Inferior parietal cortex (tissue), 1 donor: ENCODE results near the gene CD59.

Experiments used
- DNase-seq: peaks from one replicate; pipeline ENCODE4 v3.0.0-alpha.2; 2016; ENCODE audit errors: extremely low spot score

CD59 gene

GRCh38 chr11:33736148-33736812, at the start of gene CD59:
Gene CD59 (minus strand): TSS chr11:33736423. CDS start chr11:33722445, 13,978 bp downstream.
- peak; percentile 79 for DNase-seq

GRCh38 chr11:33785609-33786008, 49.4 kb upstream of the CD59 start:
- DNase-seq, result no peak

GRCh38 chr11:33779849-33780528, 43.8 kb upstream of the CD59 start:
- no peak for DNase-seq

GRCh38 chr11:33778675-33779074, 42.5 kb upstream of the CD59 start:
- no peak for DNase-seq

GRCh38 chr11:33777906-33778305, 41.7 kb upstream of the CD59 start:
- DNase-seq, result no peak

GRCh38 chr11:33775832-33776470, 39.7 kb upstream of the CD59 start:
- DNase-seq, result no peak

GRCh38 chr11:33775467-33775807, 39.2 kb upstream of the CD59 start:
- DNase-seq, result no peak

GRCh38 chr11:33774736-33775466, 38.7 kb upstream of the CD59 start:
- no peak for DNase-seq

GRCh38 chr11:33773987-33774735, 37.9 kb upstream of the CD59 start, which contains the start of gene FBXO3:
Gene FBXO3 (minus strand): TSS chr11:33774520. CDS start chr11:33774497, 23 bp downstream.
- DNase-seq, result peak; percentile 80

GRCh38 chr11:33773404-33773986, 37.3 kb upstream of the CD59 start:
- peak; percentile 29 for DNase-seq

- no peak for DNase-seq
Measured at GRCh38 chr11:33772870-33773269, 36.6 kb upstream of the CD59 start.

- no peak for DNase-seq
Measured at GRCh38 chr11:33772300-33772699, 36.1 kb upstream of the CD59 start.

GRCh38 chr11:33770236-33770635, 34.0 kb upstream of the CD59 start:
- no peak for DNase-seq

GRCh38 chr11:33769542-33769941, 33.3 kb upstream of the CD59 start:
- DNase-seq, result no peak

- DNase-seq, result no peak
Measured at GRCh38 chr11:33767624-33768023, 31.4 kb upstream of the CD59 start.

- no peak for DNase-seq
Measured at GRCh38 chr11:33766085-33766484, 29.9 kb upstream of the CD59 start.

GRCh38 chr11:33761471-33761870, 25.2 kb upstream of the CD59 start:
- no peak for DNase-seq

- no peak for DNase-seq
Measured at GRCh38 chr11:33753304-33753967, 17.2 kb upstream of the CD59 start.

- no peak for DNase-seq
Measured at GRCh38 chr11:33751878-33752277, 15.7 kb upstream of the CD59 start.

GRCh38 chr11:33747979-33748378, 11.8 kb upstream of the CD59 start:
- no peak for DNase-seq

- no peak for DNase-seq
Measured at GRCh38 chr11:33743291-33743690, 7.1 kb upstream of the CD59 start.
